PC-3 (cell line): ENCODE results near the gene PPM1F. TPM values are rescaled to one million over a fixed set of nuclear protein-coding genes. Genes with fewer than 3 reads are reported as not detected.
"Not testable (repeated sequence)": the region's sequence is repeated elsewhere in the genome, so short reads cannot be mapped to it uniquely, and the experiment has no call there.

ENCODE experiments used
- ATAC-seq: fragments of 200-7000 bp; cut with Tn5 transposase; 2 replicates; pipeline ENCODE4 v1.9.1; 2020; ENCODE audit warnings: mild to moderate bottlenecking, moderate library complexity
- BruUV-seq: library from RNA; stranded (reverse); fragments of 400-500 nt; replicated peaks from 2 replicates; lab custom pipeline; 2021; lab: Mats Ljungman, UMichigan
- CTCF ChIA-PET: fragments of 300-600 bp; sonication (Branson Sonifier 250); formaldehyde crosslinking; loops from one replicate; lab custom pipeline; 2022; ENCODE audit warnings: antibody characterized with exemption; lab: Charles Lee
- POLR2A ChIA-PET: fragments of 300-600 bp; sonication (Branson Sonifier 250); formaldehyde crosslinking; loops from one replicate; lab custom pipeline; 2022; ENCODE audit warnings: antibody characterized with exemption; ENCODE audit not compliant: unreplicated experiment; lab: Charles Lee
- DNase-seq: peaks from one replicate; pipeline ENCODE4 v3.0.0-alpha.2; 2015
- H2AFZ ChIP-seq: fragments of 300-600 bp; sonication (generic); 2 replicates; pipeline ENCODE4 v1.6.0; 2016; ENCODE audit warnings: antibody characterized with exemption, low read length
- H3F3A ChIP-seq: fragments of 300-600 bp; sonication (generic); one replicate; pipeline ENCODE4 v1.6.0; 2017; ENCODE audit warnings: antibody characterized with exemption, low read length, control low read depth, mild to moderate bottlenecking; ENCODE audit not compliant: unreplicated experiment
- H3K27ac ChIP-seq: fragments of 300-600 bp; sonication (generic); 2 replicates; pipeline ENCODE4 v1.5.1; 2016; ENCODE audit warnings: mild to moderate bottlenecking, low read length
- H3K27me3 ChIP-seq: fragments of 300-600 bp; sonication (generic); 2 replicates; pipeline ENCODE4 v1.6.1; 2016; ENCODE audit warnings: low read length, mixed read lengths
- H3K36me3 ChIP-seq: fragments of 300-600 bp; sonication (generic); 2 replicates; pipeline ENCODE4 v1.6.1; 2016; ENCODE audit warnings: low read depth, mixed run types, low read length, mixed read lengths
- H3K4me1 ChIP-seq: fragments of 300-600 bp; sonication (generic); 2 replicates; pipeline ENCODE4 v1.5.1; 2016; ENCODE audit warnings: low read length; ENCODE audit not compliant: insufficient read depth
- H3K4me2 ChIP-seq: fragments of 300-600 bp; sonication (generic); 2 replicates; pipeline ENCODE4 v1.6.0; 2016; ENCODE audit warnings: low read length
- H3K4me3 ChIP-seq: fragments of 300-600 bp; sonication (generic); 2 replicates; pipeline ENCODE4 v1.5.1; 2016; ENCODE audit warnings: mild to moderate bottlenecking, low read length, mixed read lengths
- H3K79me2 ChIP-seq: fragments of 300-600 bp; sonication (generic); 2 replicates; pipeline ENCODE4 v1.6.1; 2017; ENCODE audit warnings: low read length, mixed read lengths
- H3K9ac ChIP-seq: fragments of 300-600 bp; sonication (generic); 2 replicates; pipeline ENCODE4 v1.6.0; 2016; ENCODE audit warnings: mild to moderate bottlenecking, low read length
- H3K9me2 ChIP-seq: fragments of 300-600 bp; sonication (generic); replicated peaks from 2 replicates; pipeline ENCODE4 v1.6.1; 2016; ENCODE audit warnings: mixed run types, low read length, mixed read lengths
- H3K9me3 ChIP-seq: fragments of 300-600 bp; sonication (generic); 2 replicates; pipeline ENCODE4 v1.6.1; 2016; ENCODE audit warnings: low read length, mixed read lengths
- H4K20me1 ChIP-seq: fragments of 300-600 bp; sonication (generic); 2 replicates; pipeline ENCODE4 v1.6.1; 2016; ENCODE audit warnings: low read length, mixed read lengths
- EZH2 ChIP-seq: fragments of 300-600 bp; sonication (generic); IDR thresholded peaks from one replicate; pipeline ENCODE4 v1.6.1; 2017; ENCODE audit warnings: antibody characterized with exemption, mild to moderate bottlenecking, low read length; ENCODE audit not compliant: unreplicated experiment
- EZH2phosphoT487 ChIP-seq: fragments of 300-600 bp; sonication (generic); IDR thresholded peaks from 2 replicates; pipeline ENCODE4 v1.6.1; 2018; ENCODE audit warnings: mild to moderate bottlenecking, antibody characterized with exemption, low read length, borderline replicate concordance
- intact Hi-C: fragments of 100-400 bp; cut with micrococcal nuclease; formaldehyde crosslinking; loops from 2 replicates; pipeline ENCODE4 v1.9.0; 2023
- total RNA-seq: library from RNA; depleted of rRNA; stranded (reverse); fragments of >200 nt; gene quantifications from 2 replicates; pipeline ENCODE4 v1.2.3, GENCODE V29; 2014
- TF ChIP-seq, protein P1 (sequence below): fragments of 300-600 bp; sonication (generic); conservative IDR thresholded peaks from 2 replicates; pipeline ENCODE4 v1.5.1; 2017; ENCODE audit warnings: antibody characterized with exemption, low read depth, mild to moderate bottlenecking, low read length

The PPM1F gene
- total RNA-seq, 1 experiment from 2014 or later = 40.4 TPM

- ChIA-PET POLR2A (no interaction called here), CTCF (no interaction called here)
- TF ChIP-seq EZH2 = no peak
- TF ChIP-seq EZH2phosphoT487 = no peak
- TF ChIP-seq, protein P1, sequence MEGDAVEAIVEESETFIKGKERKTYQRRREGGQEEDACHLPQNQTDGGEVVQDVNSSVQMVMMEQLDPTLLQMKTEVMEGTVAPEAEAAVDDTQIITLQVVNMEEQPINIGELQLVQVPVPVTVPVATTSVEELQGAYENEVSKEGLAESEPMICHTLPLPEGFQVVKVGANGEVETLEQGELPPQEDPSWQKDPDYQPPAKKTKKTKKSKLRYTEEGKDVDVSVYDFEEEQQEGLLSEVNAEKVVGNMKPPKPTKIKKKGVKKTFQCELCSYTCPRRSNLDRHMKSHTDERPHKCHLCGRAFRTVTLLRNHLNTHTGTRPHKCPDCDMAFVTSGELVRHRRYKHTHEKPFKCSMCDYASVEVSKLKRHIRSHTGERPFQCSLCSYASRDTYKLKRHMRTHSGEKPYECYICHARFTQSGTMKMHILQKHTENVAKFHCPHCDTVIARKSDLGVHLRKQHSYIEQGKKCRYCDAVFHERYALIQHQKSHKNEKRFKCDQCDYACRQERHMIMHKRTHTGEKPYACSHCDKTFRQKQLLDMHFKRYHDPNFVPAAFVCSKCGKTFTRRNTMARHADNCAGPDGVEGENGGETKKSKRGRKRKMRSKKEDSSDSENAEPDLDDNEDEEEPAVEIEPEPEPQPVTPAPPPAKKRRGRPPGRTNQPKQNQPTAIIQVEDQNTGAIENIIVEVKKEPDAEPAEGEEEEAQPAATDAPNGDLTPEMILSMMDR = no peak
- Histone ChIP-seq H2AFZ (no peak overlapping the region), H3K27ac (no peak overlapping the region), H3K4me1 (no peaks in the 10 kb centered on the region), H3F3A (no peaks in the 10 kb centered on the region), H3K27me3 (no peaks in the 10 kb centered on the region), H3K9me3 (no peaks in the 10 kb centered on the region), H3K4me3 (no peak overlapping the region), H3K9me2 (no peaks in the 10 kb centered on the region), H3K9ac (no peak overlapping the region), H3K36me3 (no peaks in the 10 kb centered on the region), H4K20me1 (no peaks in the 10 kb centered on the region), H3K79me2 (no peaks in the 10 kb centered on the region), H3K4me2 (no peak overlapping the region)
- BruUV-seq = no TSS peak
- intact Hi-C loops = no loop called here
- DNase-seq (no peak), ATAC-seq (no peak)
Measured at GRCh38 chr22:21909871-21910270, 42.8 kb downstream of the PPM1F start.

GRCh38 chr22:21907638-21908522 lies 44.8 kb downstream of the PPM1F start:
- Histone ChIP-seq H3K36me3 (no peaks in the 10 kb centered on the region), H3K4me2 (no peak overlapping the region), H3K79me2 (no peaks in the 10 kb centered on the region), H2AFZ (no peak overlapping the region), H3K27me3 (no peaks in the 10 kb centered on the region), H3K4me1 (no peaks in the 10 kb centered on the region), H3K9me3 (no peaks in the 10 kb centered on the region), H3K27ac (no peak overlapping the region), H3K9ac (no peak overlapping the region), H3F3A (no peaks in the 10 kb centered on the region), H3K9me2 (no peaks in the 10 kb centered on the region), H3K4me3 (no peak overlapping the region), H4K20me1 (no peaks in the 10 kb centered on the region)
- intact Hi-C loops = no loop called here
- TF ChIP-seq EZH2 = no peak
- TF ChIP-seq, protein P1 = no peak
- no peak for TF ChIP-seq EZH2phosphoT487
- ChIA-PET CTCF (no interaction called here), POLR2A (no interaction called here)
- no peak for ATAC-seq
- DNase-seq = no peak
- no TSS peak for BruUV-seq

DNA sequence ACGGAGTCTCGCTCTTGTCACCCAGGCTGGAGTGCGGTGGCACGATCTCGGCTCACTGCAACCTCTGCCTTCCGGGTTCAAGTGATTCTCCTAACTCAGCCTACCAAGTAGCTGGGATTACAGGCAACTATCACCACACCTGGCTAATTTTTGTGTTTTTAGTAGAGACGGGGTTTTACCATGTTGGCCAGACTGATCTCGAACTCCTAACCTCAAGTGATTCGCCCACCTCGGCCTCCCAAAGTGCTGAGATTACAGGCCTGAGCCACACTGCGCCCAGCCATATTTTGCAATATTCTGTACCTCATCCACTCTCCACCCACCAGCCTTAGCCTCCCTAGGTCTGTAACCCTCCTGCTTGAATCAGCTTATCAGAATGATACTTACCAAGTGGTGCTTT lies 47.4 kb downstream of the PPM1F start:
- H4K20me1 ChIP-seq, H3K9ac ChIP-seq, H3K4me3 ChIP-seq, H3K4me1 ChIP-seq, H3K4me2 ChIP-seq, ATAC-seq, H3F3A ChIP-seq, H3K27ac ChIP-seq, BruUV-seq, H2AFZ ChIP-seq, H3K27me3 ChIP-seq, POLR2A ChIA-PET, H3K79me2 ChIP-seq, H3K9me2 ChIP-seq, intact Hi-C loops, H3K36me3 ChIP-seq, CTCF ChIA-PET, H3K9me3 ChIP-seq, DNase-seq: not testable (repeated sequence)
